Measurements from ENCODE around the gene LMNA. TPM values are rescaled to one million over a fixed set of nuclear protein-coding genes. Genes with fewer than 3 reads are reported as not detected.

Gene LMNA
- total RNA-seq, 2 experiments from 2014 or later, result 6.5 to 14.3 TPM

DNA sequence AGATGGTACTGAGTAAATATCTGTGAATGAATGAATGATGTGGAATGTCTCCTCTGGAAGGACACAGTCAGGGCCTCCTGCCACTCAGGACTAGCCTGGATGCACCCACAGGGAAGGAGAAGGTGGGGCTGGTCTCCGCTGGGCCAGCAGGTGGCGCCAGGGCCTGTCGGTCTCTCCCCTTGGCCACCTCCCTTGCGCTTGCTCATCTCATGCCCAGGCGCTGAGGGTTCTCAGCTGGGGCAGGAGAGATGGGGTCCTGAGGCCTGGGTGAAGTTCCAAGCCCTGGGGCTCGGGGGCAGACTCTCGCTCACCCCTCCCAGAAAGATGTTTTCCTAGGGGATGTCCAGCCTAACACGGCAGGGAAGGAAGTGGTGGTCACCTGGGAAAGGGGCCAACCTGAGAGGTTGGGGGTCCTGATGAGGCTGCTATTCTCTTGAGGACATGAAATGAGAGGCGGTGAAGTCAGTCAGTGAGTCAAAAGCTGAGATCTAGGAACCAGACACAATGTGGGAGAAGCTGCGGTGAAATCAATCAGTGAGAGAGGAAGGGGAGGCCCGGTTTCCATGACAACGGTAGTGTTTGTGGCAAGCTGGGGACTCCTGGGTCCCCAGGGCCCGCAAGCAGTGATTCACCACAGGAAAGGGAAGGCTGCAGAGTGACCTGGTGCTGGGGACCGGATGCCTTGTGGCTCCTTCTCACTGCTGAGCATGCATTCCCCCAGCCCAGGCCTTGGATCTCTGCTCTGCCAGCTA lies 17.7 kb upstream of the LMNA start:
- DNase-seq (ENCODE audit: low spot score), result peak; percentile 82
- Histone ChIP-seq H4K20me1 (ENCODE audit: insufficient read depth, low read length) (no peaks in the 10 kb centered on the region), H3K9me3 (ENCODE audit: low read length) (no peaks in the 10 kb centered on the region), H3K27ac (ENCODE audit: low read depth, low read length, poor library complexity, severe bottlenecking) (no peak overlapping the region), H3K4me2 (ENCODE audit: low read length) (peak overlapping the region; percentile 60), H3K4me3 (ENCODE audit: low read depth, low read length, poor library complexity, severe bottlenecking) (no peak overlapping the region), H3K9me2 (ENCODE audit: insufficient read depth, low read length) (no peaks in the 10 kb centered on the region), H3K79me2 (ENCODE audit: insufficient read depth, low read depth, low read length) (no peaks in the 10 kb centered on the region), H3K4me1 (ENCODE audit: insufficient read depth, low read length, poor library complexity, severe bottlenecking) (peaks cover 18% of the 10 kb centered on the region), H2AFZ (ENCODE audit: low read length) (peak overlapping the region; percentile 86; the same call in 1 of the 2 replicates), H3K36me3 (ENCODE audit: insufficient read depth, low read length) (no peaks in the 10 kb centered on the region)
- intact Hi-C loops (cut with micrococcal nuclease; ENCODE audit: unreplicated experiment), result loop anchor here (1.0 kb wide), 1 partner anchor 33 kb away; no protein-coding TSS in a partner anchor
- CTCF ChIA-PET (ENCODE audit: unreplicated experiment), result interaction anchor here (0.6 to 2.6 kb wide), 6 partner anchors 29 to 458 kb away, joined by 3 to 13 read pairs (median 3); no protein-coding TSS in a partner anchor
- POLR2A ChIA-PET, result interaction anchor here (0.7 to 1.1 kb wide), 2 partner anchors 25 to 186 kb away, joined by 5 read pairs; no protein-coding TSS in a partner anchor
- no TSS peak for BruUV-seq (replicated peaks)
- TF ChIP-seq CTCF (conservative IDR thresholded peaks at IDR 0.05; ENCODE audit: low read length) (peak; percentile 99), EZH2phosphoT487 (IDR thresholded peaks at IDR 0.05; ENCODE audit: borderline replicate concordance, low read depth, low read length) (no peak)

DNA sequence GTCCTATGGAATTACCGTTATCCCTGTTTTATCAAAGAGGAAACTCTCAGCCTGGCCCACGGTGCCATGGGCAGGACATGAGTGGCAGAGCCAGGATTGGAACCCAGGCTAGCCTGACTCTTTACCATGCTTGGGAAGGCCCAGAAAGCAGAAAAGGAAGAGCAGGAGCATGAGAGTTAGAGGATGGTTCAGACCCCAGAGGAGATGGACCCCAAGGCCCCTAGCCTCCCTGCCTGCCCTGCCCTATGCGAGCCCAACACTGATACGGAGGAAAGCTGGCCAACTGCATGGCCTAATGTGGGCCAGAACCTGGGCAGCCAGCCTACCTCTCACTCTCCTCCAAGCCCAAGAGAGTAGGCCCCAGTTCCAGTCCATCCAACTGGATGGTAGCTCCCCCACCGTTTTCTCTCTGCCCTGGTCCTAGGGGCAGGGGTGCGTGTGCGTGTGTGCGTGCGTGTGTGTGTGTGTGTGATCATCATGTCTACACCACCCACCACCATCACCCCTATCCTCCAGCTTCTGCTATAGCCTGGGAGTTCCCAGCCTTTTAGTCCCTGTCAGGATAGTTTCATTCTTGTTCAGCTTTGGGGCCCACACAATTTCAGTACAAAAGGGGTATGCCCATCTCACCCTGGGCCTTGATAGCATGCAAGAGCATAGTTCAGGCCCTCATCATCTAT lies 16.9 kb upstream of the LMNA start:
- no peak overlapping the region; the same call in 1 of the 2 replicates for H2AFZ ChIP-seq (ENCODE audit: low read length)
- no peaks in the 10 kb centered on the region for H3K79me2 ChIP-seq (ENCODE audit: insufficient read depth, low read depth, low read length)
- peak overlapping the region; percentile 60; the same call in 1 of the 2 replicates for H3K4me2 ChIP-seq (ENCODE audit: low read length)
- no peak overlapping the region for H3K4me3 ChIP-seq (ENCODE audit: low read depth, low read length, poor library complexity, severe bottlenecking)
- no peak for DNase-seq (ENCODE audit: low spot score)
- BruUV-seq (replicated peaks), result no TSS peak
- POLR2A ChIA-PET, result interaction anchor here (1.1 kb wide), 1 partner anchor 24 kb away, joined by 5 read pairs; no protein-coding TSS in a partner anchor
- TF ChIP-seq CTCF (conservative IDR thresholded peaks at IDR 0.05; ENCODE audit: low read length) (no peak), EZH2phosphoT487 (IDR thresholded peaks at IDR 0.05; ENCODE audit: borderline replicate concordance, low read depth, low read length) (no peak)
- no peak overlapping the region for H3K27ac ChIP-seq (ENCODE audit: low read depth, low read length, poor library complexity, severe bottlenecking)
- no peaks in the 10 kb centered on the region for H3K9me2 ChIP-seq (ENCODE audit: insufficient read depth, low read length)
- no peaks in the 10 kb centered on the region for H3K9me3 ChIP-seq (ENCODE audit: low read length)
- no peaks in the 10 kb centered on the region for H3K36me3 ChIP-seq (ENCODE audit: insufficient read depth, low read length)
- H4K20me1 ChIP-seq (ENCODE audit: insufficient read depth, low read length), result no peaks in the 10 kb centered on the region
- peaks cover 18% of the 10 kb centered on the region for H3K4me1 ChIP-seq (ENCODE audit: insufficient read depth, low read length, poor library complexity, severe bottlenecking)
- intact Hi-C loops (cut with micrococcal nuclease; ENCODE audit: unreplicated experiment), result no loop called here
- CTCF ChIA-PET (ENCODE audit: unreplicated experiment), result interaction anchor here (0.6 to 2.6 kb wide), 4 partner anchors 12 to 127 kb away, joined by 3 to 13 read pairs (median 3); no protein-coding TSS in a partner anchor

All from OCI-LY7 (cell line).